Stimulated activated CD4-positive, alpha-beta T cell treated with anti-CD3 and anti-CD28 coated beads, Interleukin-4, amount 100 ng/mL, for 48 hours (primary cell): ENCODE measurements around the gene COIL.
"Not testable (repeated sequence)": the region's sequence is repeated elsewhere in the genome, so short reads cannot be mapped to it uniquely, and the experiment has no call there.

Experiments
- DNase-seq, 2 donors: peaks; one replicate each; pipeline ENCODE4 v3.0.0-alpha.2; 2020; ENCODE audit warnings: low read depth in 2 of 2

COIL gene, protein sequence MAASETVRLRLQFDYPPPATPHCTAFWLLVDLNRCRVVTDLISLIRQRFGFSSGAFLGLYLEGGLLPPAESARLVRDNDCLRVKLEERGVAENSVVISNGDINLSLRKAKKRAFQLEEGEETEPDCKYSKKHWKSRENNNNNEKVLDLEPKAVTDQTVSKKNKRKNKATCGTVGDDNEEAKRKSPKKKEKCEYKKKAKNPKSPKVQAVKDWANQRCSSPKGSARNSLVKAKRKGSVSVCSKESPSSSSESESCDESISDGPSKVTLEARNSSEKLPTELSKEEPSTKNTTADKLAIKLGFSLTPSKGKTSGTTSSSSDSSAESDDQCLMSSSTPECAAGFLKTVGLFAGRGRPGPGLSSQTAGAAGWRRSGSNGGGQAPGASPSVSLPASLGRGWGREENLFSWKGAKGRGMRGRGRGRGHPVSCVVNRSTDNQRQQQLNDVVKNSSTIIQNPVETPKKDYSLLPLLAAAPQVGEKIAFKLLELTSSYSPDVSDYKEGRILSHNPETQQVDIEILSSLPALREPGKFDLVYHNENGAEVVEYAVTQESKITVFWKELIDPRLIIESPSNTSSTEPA

GRCh38 chr17:56960596-56961538 lies at the start of gene COIL:
COIL (minus strand) TSS chr17:56961050; CDS start chr17:56961019, 31 bp downstream.
- DNase-seq: peak; percentile 89 to 96

DNA sequence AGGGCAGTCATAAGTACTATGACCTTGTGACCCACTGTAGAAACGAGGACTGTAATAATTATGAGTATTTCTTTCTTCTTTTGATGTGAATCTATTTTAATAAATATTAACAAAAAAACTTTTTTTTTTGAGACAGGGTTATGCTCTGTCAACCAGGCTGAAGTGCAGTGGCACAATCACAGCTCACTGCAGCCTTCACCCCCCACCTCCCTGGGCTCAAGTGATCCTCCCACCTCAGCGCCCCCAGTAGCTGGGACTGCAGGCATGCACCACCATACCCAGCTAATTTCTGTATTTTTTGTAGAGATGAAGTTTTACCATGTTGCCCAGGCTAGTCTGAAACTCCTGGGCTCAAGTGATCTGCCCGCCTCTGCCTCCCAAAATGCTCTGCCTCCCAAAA lies 49.6 kb upstream of the COIL start:
- DNase-seq: no peak

GRCh38 chr17:57009737-57010445 lies 49.0 kb upstream of the COIL start:
- peak; percentile 23 to 30 for DNase-seq

GRCh38 chr17:57008958-57009357 lies 48.1 kb upstream of the COIL start:
- DNase-seq: no peak

DNA sequence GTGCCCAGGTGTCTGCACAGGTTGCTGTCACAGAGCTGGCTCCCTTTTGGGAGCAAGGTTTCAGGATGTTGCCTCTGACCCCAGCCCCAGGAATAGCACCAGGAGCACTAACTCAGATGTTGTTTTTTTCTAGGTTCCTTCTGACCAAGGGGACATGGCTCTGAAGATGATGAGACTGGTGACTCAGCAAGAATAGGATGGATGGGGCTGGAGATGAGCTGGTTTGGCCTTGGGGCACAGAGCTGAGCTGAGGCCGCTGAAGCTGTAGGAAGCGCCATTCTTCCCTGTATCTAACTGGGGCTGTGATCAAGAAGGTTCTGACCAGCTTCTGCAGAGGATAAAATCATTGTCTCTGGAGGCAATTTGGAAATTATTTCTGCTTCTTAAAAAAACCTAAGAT lies 45.2 kb upstream of the COIL start:
- no peak for DNase-seq

GRCh38 chr17:57004944-57005579 lies 44.2 kb upstream of the COIL start:
- no peak for DNase-seq

- no peak for DNase-seq
Measured at GRCh38 chr17:57002904-57003303, 42.1 kb upstream of the COIL start.

- no peak for DNase-seq
Measured at GRCh38 chr17:57001541-57001940, 40.7 kb upstream of the COIL start.

DNA sequence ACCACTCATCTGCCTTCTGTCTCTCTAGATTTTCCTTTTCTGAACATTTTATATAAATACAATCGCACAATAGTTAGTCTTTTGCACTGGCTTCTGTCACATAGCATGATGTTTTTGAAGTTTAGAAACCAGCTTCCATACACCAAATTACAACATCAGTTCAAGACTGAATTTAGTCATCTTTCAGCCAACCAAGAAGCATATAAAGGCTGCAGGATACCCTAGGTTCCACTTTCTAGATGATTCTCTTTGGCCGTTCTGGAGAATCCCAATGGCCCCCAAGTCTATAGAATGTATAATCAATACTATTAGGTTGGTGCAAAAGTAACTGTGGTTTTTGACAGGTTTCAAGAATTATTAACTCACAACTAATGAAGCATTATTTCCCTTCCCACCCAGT lies 36.5 kb upstream of the COIL start:
- DNase-seq: no peak

- no peak for DNase-seq
Measured at GRCh38 chr17:56995766-56996165, 34.9 kb upstream of the COIL start.

GRCh38 chr17:56994009-56994792 lies 33.4 kb upstream of the COIL start:
- DNase-seq: no peak

DNA sequence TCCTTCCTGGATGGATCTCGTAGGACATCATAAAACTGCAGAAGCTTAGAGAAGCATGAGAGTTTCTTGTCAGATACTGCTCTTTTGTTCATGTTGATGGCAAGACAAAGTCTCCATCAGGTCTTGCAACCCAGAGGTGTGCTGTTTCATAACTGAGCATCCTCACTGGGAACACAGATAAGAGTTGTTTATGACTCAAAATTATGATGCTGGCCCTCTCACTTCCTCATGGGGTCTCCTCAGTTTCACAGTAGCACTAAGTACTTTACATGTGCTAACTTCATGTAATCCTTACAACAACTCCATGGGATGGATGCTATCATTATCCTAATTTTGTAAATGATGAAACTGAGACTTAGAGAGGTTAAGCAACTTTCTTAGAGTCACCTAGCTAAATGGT lies 31.5 kb upstream of the COIL start:
- DNase-seq: no peak

DNA sequence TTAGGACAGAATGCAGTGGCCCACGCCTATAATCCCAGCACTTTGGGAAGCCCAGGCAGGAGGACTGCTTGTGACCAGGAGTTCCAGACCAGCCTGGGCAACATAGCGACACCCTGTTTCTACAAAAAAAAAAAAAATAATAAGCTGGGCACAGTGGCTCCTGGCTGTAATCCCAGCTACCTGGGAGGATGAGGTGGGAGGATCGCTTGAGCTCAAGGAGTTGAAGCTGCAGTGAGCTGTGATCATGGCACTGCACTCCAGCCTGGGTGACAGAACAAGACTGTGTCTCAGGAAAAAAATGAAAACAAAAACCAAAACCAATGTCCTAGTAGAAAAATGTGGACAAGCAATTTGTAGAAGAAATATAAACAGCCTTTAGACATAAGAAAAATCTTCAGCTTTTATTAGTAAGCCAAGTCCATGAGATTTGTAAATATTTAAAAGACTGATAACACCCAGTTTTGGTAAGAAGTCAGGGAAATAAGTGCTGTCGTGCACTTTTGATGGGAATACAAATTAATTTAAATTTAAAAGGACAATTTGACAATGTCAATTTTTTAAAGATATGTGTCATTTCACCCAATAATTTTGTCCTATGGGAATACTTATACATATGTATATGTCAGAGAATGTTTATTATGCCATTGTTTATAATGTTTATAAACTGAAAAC lies 28.2 kb upstream of the COIL start:
- no peak for DNase-seq

GRCh38 chr17:56987283-56987834 lies 26.5 kb upstream of the COIL start:
- no peak for DNase-seq

DNA sequence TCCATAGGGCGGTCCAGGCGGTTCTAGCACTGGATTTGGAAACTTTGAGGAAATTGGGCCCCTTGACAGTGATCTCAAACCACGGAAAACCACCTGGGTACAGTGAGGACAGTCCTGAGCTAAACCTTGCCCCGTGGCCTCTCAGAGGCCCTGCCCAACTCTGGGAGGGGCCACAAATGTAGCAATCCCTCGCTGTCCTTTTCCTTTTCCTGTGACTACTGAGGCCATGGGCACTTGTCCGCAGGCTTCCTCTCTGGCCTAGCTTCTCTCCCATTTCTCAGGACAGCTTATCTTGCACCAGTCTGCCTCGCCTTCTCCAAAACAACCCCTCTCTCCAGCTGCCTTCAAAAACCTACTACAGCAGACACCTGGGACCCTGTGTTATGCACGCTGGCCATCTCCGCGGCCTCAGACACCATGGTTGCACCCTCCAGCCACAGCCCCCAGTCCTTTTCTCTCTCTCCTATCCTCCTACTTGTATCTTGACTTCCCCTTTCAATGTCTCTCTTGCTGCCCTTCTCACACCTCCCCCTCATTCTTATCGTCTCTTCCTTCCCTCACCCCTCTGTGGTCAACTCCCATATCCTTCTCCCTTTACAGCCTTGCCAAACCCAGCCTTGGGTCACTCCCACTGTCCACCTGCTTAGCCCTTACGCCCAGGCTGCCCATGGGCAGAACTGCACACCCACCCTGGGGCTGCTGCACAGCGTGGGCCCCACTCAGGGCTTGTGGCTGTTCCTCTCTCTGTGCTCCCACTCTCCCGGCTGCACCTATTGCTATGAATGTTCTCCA lies 24.7 kb upstream of the COIL start:
- DNase-seq: no peak

- no peak for DNase-seq
Measured at GRCh38 chr17:56983366-56983765, 22.5 kb upstream of the COIL start.

DNA sequence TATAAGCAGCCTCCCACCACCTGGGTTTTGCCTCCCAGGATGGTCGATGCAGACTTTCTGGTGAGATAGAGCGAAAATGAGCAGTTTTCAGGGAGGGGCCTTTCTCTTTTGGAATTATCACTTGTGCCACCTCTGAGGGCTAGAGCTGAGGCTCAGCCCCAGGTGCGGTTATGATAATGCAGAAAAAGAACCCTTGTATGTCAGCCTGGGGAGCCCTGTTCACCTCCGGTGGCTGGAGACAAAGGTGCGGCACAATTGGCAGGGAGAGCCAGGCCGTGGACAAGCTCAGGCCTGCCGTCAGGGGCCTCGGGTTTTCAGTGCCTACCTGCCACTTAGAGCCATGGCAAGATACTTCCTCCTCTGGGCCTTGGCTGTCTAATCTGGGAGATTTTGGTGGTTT lies 21.5 kb upstream of the COIL start:
- no peak for DNase-seq

DNA sequence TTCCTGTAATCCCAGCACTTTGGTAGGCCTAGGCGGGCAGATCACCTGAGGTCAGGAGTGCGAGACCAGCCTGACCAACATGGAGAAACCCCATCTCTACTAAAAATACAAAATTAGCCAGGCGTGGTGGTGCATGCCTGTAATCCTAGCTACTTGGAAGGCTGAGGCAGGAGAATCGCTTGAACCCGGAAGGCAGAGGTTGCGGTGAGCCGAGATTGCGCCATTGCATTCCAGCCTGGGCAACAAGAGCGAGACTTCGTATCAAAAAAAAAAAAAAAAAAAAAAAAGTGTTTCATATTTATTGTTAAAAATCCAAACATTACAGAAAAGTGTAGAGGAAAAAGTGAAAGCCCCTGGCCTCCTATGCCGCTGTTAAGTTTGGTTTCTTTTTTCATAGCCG lies 19.7 kb upstream of the COIL start:
- DNase-seq: not testable (repeated sequence)

DNA sequence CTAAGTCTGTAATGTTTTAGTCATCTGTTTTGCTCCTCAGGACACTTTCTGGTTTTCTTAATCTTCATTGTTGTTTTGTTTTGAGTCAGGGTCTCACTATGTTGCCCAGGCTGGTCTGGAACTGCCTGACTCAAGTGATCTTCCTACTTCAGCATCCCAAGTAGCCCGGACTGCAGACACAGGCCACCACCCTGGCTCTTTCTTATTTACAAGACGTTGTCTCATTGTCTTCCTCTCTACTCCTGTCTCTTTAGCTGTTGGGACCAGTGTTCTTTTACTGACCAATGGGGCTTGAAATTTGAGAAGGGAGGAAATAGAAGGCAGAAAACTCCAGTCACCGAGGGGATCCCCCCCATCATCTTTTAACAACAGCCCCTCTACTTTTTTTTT lies 18.2 kb upstream of the COIL start:
- DNase-seq: no peak
